SIG-M5 (cell line): Measurements from ENCODE around the gene PHF10.
"Not testable (repeated sequence)": the region's sequence is repeated elsewhere in the genome, so short reads cannot be mapped to it uniquely, and the experiment has no call there.

Experiments used
- DNase-seq: peaks from one replicate; lab custom pipeline; 2025; lab: John Stamatoyannopoulos, UW

PHF10 gene

DNA sequence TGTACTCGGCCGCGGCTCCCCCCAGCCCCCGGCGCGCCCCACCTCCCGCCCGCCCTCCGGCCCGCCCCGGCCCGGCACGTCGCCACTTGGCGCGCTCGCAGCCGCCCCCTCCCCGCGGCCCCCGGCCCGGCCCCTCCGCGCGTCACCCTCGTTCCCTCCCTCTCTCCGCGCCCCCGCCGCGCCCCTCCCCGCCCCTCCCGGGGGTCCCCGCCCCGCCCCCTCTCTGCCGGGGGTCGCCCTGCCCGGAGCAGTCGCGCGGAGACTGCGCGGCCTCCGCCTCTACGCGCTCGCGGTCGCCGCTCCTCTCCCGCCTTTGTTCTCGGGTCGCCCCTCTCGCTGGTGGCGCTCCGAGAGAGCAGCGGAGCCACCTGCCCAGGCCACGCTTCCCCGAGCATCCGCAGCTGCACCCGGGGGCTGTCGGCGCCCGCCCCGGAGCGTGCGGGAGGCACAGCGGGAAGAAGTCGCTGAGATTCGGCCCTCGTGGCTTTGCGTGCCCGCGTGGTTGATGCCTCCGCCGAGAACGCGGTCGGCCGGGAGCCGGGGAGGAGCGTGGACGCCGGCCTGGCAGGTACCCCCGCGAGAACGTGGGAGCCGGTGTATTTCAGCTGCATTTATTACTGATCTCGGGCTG, at the start of gene PHF10:
Gene PHF10 (minus strand): TSS at position 7 of the 631 bp plus-strand sequence. CDS start 569 bp downstream, outside the sequence.
- DNase-seq, result no peak

DNA sequence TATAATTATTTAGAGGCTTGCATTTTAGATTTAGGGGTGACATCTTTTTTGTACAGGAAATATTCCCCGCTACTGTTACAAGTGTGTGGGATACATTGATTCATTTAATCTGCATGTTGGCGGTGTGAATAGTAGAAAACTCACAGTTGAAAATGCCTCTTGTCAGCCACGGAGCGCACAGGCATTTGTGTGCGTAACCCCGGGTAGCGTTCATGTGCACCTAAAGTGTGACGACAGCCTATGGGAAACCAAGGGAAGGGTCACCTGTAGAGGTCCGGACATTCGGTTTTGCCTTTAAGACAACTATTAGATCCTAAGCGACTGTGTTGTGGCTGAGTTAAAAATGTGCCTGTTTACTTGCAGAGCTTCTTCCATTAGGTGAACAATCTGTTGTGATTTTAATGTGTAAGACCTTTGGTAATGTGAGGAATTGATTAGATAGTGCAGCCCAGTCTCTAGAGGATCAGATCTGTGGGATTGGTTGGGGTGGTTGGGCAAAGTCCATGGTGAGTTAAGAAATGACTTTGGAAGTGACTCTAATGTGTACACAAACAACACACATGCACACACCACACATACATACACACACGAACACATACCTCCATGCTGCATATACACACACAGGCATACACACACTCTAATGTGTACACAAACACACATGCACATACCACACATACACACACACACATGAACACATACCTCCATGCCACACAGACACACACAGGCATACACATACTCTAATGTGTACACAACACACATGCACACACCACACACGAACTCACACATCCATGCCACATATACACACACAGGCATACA, 42.8 kb upstream of the PHF10 start:
- no peak for DNase-seq

DNA sequence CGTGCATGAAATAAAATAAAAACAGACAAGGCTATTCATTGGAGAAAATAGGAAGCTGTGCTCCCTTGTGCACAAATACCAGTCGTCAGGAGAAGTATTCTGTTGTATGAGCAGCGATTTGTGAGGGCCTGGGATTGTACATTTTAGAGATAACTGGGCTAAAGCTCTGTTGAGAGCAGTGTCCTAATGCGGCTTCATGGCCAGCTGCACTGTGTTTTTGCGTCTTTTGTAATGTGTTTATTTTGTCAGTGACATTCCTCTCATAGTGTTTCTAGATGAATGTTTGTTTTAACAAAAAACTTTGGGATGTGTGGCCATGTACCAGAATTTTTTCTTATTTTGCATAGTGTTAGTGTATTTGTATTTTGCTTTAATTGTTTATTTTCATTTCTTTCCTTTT, 41.9 kb upstream of the PHF10 start:
- no peak for DNase-seq

GRCh38 chr6:169765789-169766188, 41.5 kb upstream of the PHF10 start:
- DNase-seq, result not testable (repeated sequence)

DNA sequence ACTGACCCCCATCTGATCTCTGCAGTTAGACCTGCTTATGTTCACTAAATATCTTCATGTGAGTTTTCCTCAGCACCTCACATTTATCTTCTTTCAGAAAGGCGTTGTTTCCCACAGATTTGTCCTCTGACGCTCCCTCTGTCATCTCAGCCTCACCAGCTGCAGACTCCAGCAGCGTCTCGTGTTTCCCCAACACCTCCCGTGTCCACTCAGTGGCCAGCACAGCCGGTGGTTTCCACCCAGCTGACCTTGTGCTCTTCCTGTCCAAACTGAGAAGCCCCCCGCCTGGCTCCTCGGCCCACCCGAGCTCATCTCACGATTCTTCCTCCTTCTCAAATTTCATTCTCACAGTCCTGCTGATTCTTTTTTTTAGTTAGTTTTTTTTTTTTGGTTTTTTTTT, 39.6 kb upstream of the PHF10 start:
- no peak for DNase-seq

DNA sequence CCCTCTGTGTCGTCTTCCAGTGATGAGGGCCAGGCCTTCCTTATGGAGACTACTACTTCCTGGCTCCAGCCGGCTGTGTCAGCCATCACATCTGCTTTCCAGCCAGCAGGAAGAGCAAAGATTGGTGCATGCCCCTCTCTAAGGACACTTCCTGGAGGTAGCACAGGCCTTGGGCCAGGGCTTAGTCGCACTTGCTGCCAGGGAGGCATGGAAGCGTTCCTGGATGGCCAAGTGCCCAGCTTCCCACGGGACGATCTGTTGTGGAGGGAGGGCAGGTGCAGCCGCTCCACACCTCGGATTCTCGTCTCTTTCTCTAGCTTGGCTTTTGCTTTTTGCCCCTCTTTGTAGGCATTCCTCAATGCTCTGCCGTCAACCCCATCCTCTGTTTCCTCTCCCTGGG, 39.0 kb upstream of the PHF10 start:
- no peak for DNase-seq

- no peak for DNase-seq
These were observed 30.9 kb upstream of the PHF10 start for GRCh38 chr6:169755162-169755561.

GRCh38 chr6:169752074-169752623, 27.8 kb upstream of the PHF10 start:
- no peak for DNase-seq

DNA sequence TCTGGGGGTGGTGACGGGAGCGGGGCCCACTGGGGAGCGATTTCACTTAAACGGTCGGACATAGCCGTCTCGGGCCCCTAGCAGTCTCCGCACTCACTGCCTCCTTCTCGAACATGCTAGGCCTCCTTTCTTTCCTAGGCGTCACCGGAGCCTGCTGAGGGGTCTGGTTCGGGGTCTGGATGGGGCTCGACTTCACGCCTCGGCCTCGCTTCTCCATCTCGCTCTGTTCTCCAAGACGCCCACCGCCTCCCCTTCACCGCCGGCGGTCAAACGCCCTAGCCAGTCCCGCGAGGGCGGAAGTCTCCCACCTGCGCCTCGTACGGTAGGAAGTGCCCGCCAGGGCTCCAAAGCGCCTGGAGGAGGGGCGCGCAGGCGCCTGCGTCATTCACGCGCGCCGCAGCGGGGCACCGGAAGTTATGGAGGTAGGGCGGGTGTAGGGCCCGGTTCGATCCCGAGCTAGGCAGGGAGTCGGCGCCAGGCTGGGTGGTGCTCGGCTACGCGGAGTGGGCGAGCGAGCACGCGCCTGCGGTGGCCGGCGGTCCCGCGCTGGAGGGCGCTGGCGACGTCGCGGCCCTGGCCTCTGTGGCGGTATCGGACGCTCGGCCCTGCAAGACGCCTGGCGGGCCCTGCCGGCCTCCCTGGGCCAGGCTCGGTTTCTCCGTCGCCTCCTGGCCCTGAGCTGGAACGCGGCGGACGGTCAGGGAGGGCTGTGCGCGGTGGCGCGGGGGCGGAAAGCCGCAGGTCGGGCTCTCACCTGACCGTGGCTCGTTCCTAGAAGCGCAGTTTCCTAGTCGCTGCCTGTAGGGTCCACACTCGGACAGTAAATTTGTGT, 27.2 kb upstream of the PHF10 start, which contains the start of the genes DYNLT2 and ERMARD:
Gene DYNLT2 (minus strand): TSS at position 331 of the 832 bp plus-strand sequence. CDS start 114 bp downstream, at position 217.
Gene ERMARD (plus strand): TSS at position 381 of the 832 bp plus-strand sequence. CDS start 36 bp downstream, at position 417.
- peak; percentile 35 for DNase-seq

DNA sequence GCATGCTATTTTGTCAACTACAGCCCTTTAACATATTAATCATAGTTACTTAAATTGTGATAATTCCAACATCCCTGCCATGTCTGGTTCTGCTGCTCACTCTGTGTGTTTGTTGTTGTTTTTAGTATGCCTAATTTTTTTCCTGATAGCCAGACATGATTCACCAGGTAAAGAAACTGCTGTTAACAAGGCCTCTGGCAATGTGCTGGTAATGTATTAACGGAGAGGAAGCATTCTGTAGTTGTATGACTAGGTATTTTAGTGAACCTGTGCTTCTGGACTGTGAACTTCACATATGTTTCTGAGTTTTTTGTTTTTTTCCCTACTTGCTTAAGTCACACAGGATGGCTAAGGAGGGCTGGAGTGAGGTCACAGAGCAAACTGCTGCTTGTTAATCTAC, 22.3 kb upstream of the PHF10 start:
- DNase-seq, result no peak

DNA sequence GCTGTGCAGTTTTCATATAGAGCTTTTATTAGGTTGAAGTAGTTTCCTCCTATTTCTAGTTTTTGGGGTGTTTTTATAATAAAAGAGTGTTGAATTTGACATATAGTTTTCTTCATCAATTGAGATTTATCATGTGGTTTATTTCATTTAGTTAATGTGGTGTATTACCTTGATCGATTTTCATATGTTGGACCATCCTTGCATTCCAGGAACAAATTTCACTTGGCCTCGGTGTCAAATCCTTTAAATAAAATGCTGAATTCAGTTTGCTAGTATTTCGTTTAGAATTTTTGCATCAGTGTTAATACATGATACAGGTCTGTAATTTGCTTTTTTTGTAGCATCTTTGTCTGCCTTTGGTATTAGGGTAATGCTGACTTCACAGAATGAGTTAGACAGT, 21.1 kb upstream of the PHF10 start:
- DNase-seq, result no peak

- DNase-seq, result no peak
These were observed 17.0 kb upstream of the PHF10 start for GRCh38 chr6:169741344-169741743.

DNA sequence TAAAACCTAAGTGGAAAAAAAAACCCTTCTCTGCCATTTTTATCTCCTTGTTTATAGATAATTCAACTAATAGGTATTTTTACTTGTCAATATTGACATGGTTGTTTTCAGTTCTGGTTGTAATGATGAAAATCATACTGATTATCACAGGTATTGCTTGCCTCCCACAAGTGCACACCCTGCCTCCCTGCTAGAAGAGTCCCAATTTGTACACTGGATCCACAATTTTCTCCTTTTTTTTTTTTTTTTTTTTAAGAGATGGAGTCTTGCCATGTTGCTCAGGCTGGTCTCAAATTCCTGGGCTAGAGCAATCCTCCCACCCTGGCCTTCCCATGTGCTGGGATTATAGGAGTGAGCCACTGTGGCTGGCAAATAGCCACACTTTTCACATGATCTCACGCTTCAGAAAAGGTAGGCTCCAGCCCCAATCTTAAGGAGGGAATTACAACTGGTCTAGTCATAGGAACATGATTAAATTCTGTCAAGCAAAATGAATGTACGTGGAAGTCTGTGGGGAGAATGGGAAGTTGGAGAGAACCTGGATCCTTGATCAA, 14.8 kb upstream of the PHF10 start:
- DNase-seq, result no peak

- DNase-seq, result no peak
These were observed 14.1 kb upstream of the PHF10 start for GRCh38 chr6:169738204-169738975.

- DNase-seq, result no peak
These were observed 5.7 kb upstream of the PHF10 start for GRCh38 chr6:169729961-169730360.

DNA sequence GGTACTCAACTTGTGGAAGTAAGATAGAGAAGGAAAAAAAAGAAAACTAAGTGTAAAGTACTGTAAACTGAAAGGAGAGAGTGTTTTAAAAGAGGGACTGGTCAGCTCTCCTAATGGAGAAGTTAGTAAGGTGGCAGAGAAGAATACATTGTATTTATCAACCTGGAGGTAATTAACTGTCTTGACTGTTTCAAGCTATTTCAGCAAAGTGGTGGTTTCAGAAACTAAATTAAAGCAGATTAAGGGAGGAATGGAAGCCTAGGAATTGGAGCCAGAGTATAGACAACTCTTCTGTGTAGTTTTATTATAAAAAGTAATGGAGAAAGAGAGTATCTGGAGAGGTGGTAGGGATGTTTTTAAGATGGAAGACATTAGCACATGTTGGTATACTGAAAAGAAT, 2.7 kb upstream of the PHF10 start:
- DNase-seq, result no peak

- no peak for DNase-seq
These were observed 1.7 kb upstream of the PHF10 start for GRCh38 chr6:169726049-169726400.

- DNase-seq, result no peak
These were observed 1.1 kb upstream of the PHF10 start for GRCh38 chr6:169725125-169726048.

DNA sequence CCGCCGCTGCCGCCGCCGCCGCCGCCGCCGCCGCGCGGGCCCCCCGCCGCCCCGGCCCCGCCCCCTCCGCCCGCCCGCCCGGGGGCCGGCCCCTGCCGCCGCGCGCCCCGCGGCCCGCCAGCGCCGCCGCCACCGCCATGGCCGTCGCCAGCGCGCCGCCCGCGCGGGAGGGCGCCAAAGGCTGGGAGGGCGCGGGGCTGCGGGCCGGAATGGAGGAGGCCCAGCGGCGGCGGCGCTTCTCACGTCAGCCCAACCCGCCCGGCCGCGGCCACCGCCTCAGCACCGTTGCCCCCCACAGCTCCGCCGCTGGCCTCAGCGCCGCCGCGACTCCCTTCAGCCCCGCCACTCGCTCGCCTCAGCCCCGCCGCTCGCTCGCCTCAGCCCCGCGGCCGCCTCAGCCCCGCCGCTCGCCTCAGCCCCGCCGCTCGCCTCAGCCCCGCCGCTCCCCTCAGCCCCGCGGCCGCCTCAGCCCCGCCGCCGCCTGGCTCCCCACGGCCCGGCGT, 258 bp downstream of the PHF10 start:
- DNase-seq, result no peak
